Tibial nerve (tissue), 4 donors: ENCODE data around the gene SLC39A13. TPM values are rescaled to one million over a fixed set of nuclear protein-coding genes. Genes with fewer than 3 reads are reported as not detected.
A peak's percentile ranks its signal among the peaks of the same experiment; 100 is the strongest.

ENCODE experiments used
- DNase-seq, 2 donors: peaks; one replicate each; pipeline ENCODE4 v3.0.0-alpha.2; 2019; ENCODE audit warnings: low spot score in 2 of 2
- H3K27ac ChIP-seq, 4 donors: fragments of 200-600 bp; sonication (generic) in 3 of 4; one replicate each; pipeline ENCODE4 v1.5.1; 2017 to 2019; ENCODE audit warnings: mild to moderate bottlenecking in 1 of 4
- H3K27me3 ChIP-seq, 2 donors: fragments of 200-600 bp; sonication (generic) in 1 of 2; one replicate each; pipeline versions ENCODE4 v1.5.1 to v1.6.0; 2017 to 2019
- H3K36me3 ChIP-seq, 3 donors: fragments of 200-600 bp; sonication (generic); one replicate each; pipeline ENCODE4 v1.5.1; 2018 to 2019
- H3K4me1 ChIP-seq, 4 donors: fragments of 200-600 bp; sonication (generic) in 3 of 4; one replicate each; pipeline ENCODE4 v1.5.1; 2017 to 2019
- H3K4me3 ChIP-seq, 4 donors: fragments of 200-600 bp; sonication (generic) in 3 of 4; one replicate each; pipeline ENCODE4 v1.5.1; 2017 to 2019; ENCODE audit warnings: mild to moderate bottlenecking in 1 of 4, moderate library complexity in 1 of 4
- H3K9me3 ChIP-seq, 4 donors: fragments of 200-600 bp; sonication (generic) in 3 of 4; one replicate each; pipeline ENCODE4 v1.5.1; 2017 to 2019
- EP300 ChIP-seq, 2 donors: sonication (generic); formaldehyde crosslinking; IDR thresholded peaks; one replicate each; pipeline ENCODE4 v1.6.1; 2017; ENCODE audit warnings: antibody characterized with exemption in 2 of 2, mild to moderate bottlenecking in 1 of 2
- POLR2A ChIP-seq, 2 donors: fragments of 450-650 bp; IDR thresholded peaks; one replicate each; pipeline ENCODE4 v1.6.1; 2017; ENCODE audit warnings: antibody characterized with exemption in 2 of 2, mild to moderate bottlenecking in 2 of 2, moderate library complexity in 2 of 2
- WGBS, 2 donors: methylation state at CpG; one replicate each; pipeline ENCODE4 v1.1.5; 2018; 5-methylcytosine and 5-hydroxymethylcytosine counted together
- total RNA-seq, 4 donors: library from RNA; depleted of rRNA; stranded (reverse); fragments of >200 nt; gene quantifications; one replicate each; pipeline ENCODE4 v1.1.0, GENCODE V29; 2016
- TF ChIP-seq, protein P1 (sequence below), 5 experiments: fragments of 200-600 bp in 3 of 5; fragments of 450-650 bp in 2 of 5; sonication (generic) in 3 of 5; IDR thresholded peaks; one replicate each; pipeline ENCODE4 v1.5.1; 2016 to 2019; ENCODE audit warnings: antibody characterized with exemption in 5 of 5, mild to moderate bottlenecking in 3 of 5, moderate library complexity in 2 of 5

Gene SLC39A13
- total RNA-seq, 4 donors from 2014 or later, result 91.6 to 142 (median 116) TPM

DNA sequence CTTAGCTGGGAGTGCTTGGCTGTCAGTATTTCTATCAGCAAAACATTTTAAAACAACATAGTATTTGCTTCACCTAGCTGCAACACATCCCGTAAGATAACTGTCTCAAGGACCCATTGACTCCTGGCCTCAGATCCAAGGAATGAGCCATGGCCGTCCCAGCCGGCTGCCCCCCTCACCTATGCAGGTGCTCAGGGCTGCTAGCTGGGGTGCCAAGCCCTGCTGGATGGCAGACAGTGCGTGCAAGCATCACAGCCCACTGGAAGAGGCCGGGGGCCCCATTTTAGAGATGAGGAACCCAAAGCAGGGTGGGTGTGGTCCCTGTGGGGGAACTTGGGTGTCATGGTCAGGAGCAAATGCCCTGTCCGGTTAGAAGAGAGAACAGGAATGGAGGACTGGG, 9.3 kb downstream of the SLC39A13 start:
- peaks cover 3 to 98% (median 12%) of the 10 kb centered on the region in 3 donors for H3K36me3 ChIP-seq
- 77 to 87% methylated on average over 6 of the region's 6 CpGs for WGBS, 2 donors
- DNase-seq, result no peak
- TF ChIP-seq, protein P1, sequence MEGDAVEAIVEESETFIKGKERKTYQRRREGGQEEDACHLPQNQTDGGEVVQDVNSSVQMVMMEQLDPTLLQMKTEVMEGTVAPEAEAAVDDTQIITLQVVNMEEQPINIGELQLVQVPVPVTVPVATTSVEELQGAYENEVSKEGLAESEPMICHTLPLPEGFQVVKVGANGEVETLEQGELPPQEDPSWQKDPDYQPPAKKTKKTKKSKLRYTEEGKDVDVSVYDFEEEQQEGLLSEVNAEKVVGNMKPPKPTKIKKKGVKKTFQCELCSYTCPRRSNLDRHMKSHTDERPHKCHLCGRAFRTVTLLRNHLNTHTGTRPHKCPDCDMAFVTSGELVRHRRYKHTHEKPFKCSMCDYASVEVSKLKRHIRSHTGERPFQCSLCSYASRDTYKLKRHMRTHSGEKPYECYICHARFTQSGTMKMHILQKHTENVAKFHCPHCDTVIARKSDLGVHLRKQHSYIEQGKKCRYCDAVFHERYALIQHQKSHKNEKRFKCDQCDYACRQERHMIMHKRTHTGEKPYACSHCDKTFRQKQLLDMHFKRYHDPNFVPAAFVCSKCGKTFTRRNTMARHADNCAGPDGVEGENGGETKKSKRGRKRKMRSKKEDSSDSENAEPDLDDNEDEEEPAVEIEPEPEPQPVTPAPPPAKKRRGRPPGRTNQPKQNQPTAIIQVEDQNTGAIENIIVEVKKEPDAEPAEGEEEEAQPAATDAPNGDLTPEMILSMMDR (IDR thresholded peaks at IDR 0.05), result no peak
- TF ChIP-seq POLR2A (IDR thresholded peaks at IDR 0.05), result no peak
- TF ChIP-seq EP300 (IDR thresholded peaks at IDR 0.05), result no peak
- no peak overlapping the region for H3K27ac ChIP-seq
- peaks cover 0 to 46% (median 17%) of the 10 kb centered on the region in 4 donors for H3K4me1 ChIP-seq
- H3K9me3 ChIP-seq, result no peaks in the 10 kb centered on the region
- no peak overlapping the region for H3K4me3 ChIP-seq
- no peaks in the 10 kb centered on the region for H3K27me3 ChIP-seq

GRCh38 chr11:47418454-47419259, 10.3 kb downstream of the SLC39A13 start:
- no peak overlapping the region for H3K4me3 ChIP-seq
- peaks cover 3 to 99% (median 15%) of the 10 kb centered on the region in 3 donors for H3K36me3 ChIP-seq
- H3K27ac ChIP-seq, result peak overlapping the region in 1 of 4 donors; percentile 17
- no peaks in the 10 kb centered on the region for H3K9me3 ChIP-seq
- 81 to 82% methylated on average over 19 to 23 of the region's 23 CpGs for WGBS, 2 donors
- H3K27me3 ChIP-seq, result no peaks in the 10 kb centered on the region
- no peak for DNase-seq
- TF ChIP-seq EP300 (IDR thresholded peaks at IDR 0.05) (no peak), POLR2A (IDR thresholded peaks at IDR 0.05) (no peak)
- TF ChIP-seq, protein P1 (IDR thresholded peaks at IDR 0.05), result no peak
- H3K4me1 ChIP-seq, result peaks cover 0 to 40% (median 16%) of the 10 kb centered on the region in 4 donors

DNA sequence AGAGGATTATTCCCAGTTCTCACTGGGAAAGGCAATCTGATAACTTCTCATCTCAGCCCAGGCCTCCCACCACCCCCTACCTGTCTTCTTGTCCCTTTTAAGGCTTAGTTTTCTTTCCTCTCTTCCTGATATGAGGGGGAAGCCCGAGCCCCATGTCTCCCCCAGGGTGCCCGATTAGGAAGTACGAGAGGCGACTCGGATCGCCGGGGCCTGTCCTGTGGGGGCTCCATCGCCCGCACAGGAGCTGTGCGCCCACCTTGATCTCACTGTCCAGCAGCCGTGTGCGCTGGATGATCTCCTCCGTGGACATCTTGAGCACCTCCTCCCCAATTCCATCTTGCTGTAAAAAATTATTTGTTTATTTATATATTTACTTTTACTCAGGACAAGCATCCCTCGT, 17.2 kb downstream of the SLC39A13 start:
- TF ChIP-seq POLR2A (IDR thresholded peaks at IDR 0.05) (no peak), EP300 (IDR thresholded peaks at IDR 0.05) (no peak)
- TF ChIP-seq, protein P1 (IDR thresholded peaks at IDR 0.05), result no peak
- Histone ChIP-seq H3K36me3 (peaks cover 7 to 47% (median 13%) of the 10 kb centered on the region in 3 donors), H3K27me3 (no peaks in the 10 kb centered on the region), H3K4me1 (peaks cover 4 to 21% (median 13%) of the 10 kb centered on the region in 4 donors), H3K27ac (peak overlapping the region; percentile 83 to 93 (median 88)), H3K4me3 (peak overlapping the region; percentile 58 to 84 (median 65)), H3K9me3 (no peaks in the 10 kb centered on the region)
- WGBS, 2 donors, result 0 to 1% methylated on average over 14 of the region's 14 CpGs
- DNase-seq, result no peak

GRCh38 chr11:47426062-47426956, 17.9 kb downstream of the SLC39A13 start, which contains the start of gene PSMC3:
TSS of gene PSMC3 (minus strand) at chr11:47426439. CDS start at chr11:47426279, 160 bp downstream.
- 1% methylated on average over 61 to 62 of the region's 62 CpGs for WGBS, 2 donors
- TF ChIP-seq EP300 (IDR thresholded peaks at IDR 0.05) (peak; percentile 66 to 80), POLR2A (IDR thresholded peaks at IDR 0.05) (peak in 1 of 2 donors; percentile 61)
- TF ChIP-seq, protein P1 (IDR thresholded peaks at IDR 0.05), result peak in 1 of 5 experiments; percentile 12

More at GRCh38 chr11:47426062-47426956, 17.9 kb downstream of the SLC39A13 start, which contains the start of gene PSMC3:
- DNase-seq, result peak; percentile 98 to 99
- Histone ChIP-seq H3K9me3 (no peaks in the 10 kb centered on the region), H3K27me3 (no peaks in the 10 kb centered on the region), H3K27ac (peak within 1 kb of the TSS; percentile 83 to 93 (median 88)), H3K4me3 (peak within 1 kb of the TSS; percentile 58 to 84 (median 65)), H3K4me1 (peaks cover 4 to 21% (median 13%) of the 10 kb centered on the region in 4 donors), H3K36me3 (peaks cover 6 to 40% (median 13%) of the 10 kb centered on the region in 3 donors)
